Stomach smooth muscle (tissue), 2 donors: ENCODE data around the gene ARID1B.

Experiments
- H3K27ac ChIP-seq: one replicate; pipeline ENCODE4 v1.7.0; 2013; ENCODE audit warnings: mild to moderate bottlenecking, low read length, inconsistent platforms
- H3K27me3 ChIP-seq, 2 donors: one replicate each; pipeline ENCODE4 v1.7.0; 2013; ENCODE audit warnings: low read length in 2 of 2; ENCODE audit not compliant: insufficient read depth in 2 of 2, control insufficient read depth in 1 of 2
- H3K36me3 ChIP-seq, 2 donors: one replicate each; pipeline ENCODE4 v1.7.0; 2013; ENCODE audit warnings: low read length in 2 of 2; ENCODE audit not compliant: control insufficient read depth in 2 of 2, insufficient read depth in 2 of 2
- H3K4me1 ChIP-seq: one replicate; pipeline ENCODE4 v1.7.0; 2013; ENCODE audit warnings: low read length; ENCODE audit not compliant: control insufficient read depth, insufficient read depth
- H3K4me3 ChIP-seq, 2 donors: one replicate each; pipeline ENCODE4 v1.7.0; 2013; ENCODE audit warnings: low read length in 2 of 2
- H3K9ac ChIP-seq, 2 donors: one replicate each; pipeline ENCODE4 v1.7.0; 2013; ENCODE audit warnings: low read length in 2 of 2, mild to moderate bottlenecking in 1 of 2
- H3K9me3 ChIP-seq, 2 donors: one replicate each; pipeline ENCODE4 v1.7.0; 2013; ENCODE audit warnings: low read length in 2 of 2; ENCODE audit not compliant: control insufficient read depth in 2 of 2
- donor health status: healthy.
- donor health status: Pancreatic carcinoma.

ARID1B gene

DNA sequence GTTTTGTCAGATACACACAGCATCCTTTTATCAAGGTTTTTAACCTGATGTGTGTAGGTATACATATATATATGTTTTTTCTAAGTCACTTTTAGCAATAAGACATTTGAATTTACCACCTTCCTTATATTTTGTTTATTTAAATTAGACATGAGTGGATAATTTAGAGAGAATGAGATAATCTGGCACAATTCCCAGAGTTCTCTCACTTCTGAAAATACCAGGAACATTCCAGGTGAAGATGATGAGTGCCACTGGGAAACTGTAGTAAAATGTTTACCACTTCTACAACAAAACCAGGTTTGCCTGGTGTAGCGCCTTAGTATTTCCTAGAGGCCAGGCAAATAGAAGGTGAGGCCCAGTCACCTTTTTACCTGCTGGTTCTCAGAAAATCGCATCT, 356.7 kb downstream of the ARID1B start:
- no peak overlapping the region for H3K4me3 ChIP-seq
- no peaks in the 10 kb centered on the region for H3K9me3 ChIP-seq
- H3K27ac ChIP-seq: no peak overlapping the region
- H3K36me3 ChIP-seq: peaks cover 7 to 11% of the 10 kb centered on the region in 2 donors
- no peaks in the 10 kb centered on the region for H3K27me3 ChIP-seq
- no peaks in the 10 kb centered on the region for H3K4me1 ChIP-seq
- H3K9ac ChIP-seq: peak overlapping the region in 1 of 2 donors; percentile 40

DNA sequence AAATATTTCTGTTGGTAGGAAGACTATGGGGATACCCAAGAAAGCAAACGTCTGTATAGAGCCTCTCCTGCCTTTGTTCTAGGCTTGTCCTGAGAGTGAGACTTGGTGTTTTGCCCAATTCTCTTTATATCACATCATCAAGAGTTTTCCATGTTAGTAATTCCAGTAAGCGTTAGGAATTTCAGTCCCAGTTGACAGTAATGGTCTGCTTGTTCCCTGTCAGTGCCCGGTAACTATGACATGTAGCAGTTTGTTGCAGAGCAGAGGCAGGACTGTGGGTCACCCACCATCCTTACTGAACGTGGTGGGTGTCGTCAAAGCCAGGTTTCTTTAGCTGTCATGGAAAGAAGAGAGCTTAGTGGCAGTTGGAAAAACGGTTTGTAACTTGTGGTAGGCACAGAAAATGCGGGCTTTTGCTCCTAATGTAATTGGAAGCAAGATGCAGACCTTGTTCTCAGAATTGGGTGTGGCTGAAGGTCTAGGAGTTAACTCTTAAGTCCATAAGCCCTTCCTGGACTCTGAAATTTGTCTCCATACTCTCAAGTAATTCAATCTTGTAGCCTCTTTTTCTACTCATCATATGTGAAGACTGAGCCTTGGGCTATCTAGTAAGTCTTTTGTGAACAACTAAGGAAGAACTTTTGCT, 357.3 kb downstream of the ARID1B start:
- Histone ChIP-seq H3K36me3 (peaks cover 7 to 11% of the 10 kb centered on the region in 2 donors), H3K27ac (no peak overlapping the region), H3K27me3 (no peaks in the 10 kb centered on the region), H3K4me3 (no peak overlapping the region), H3K9me3 (no peaks in the 10 kb centered on the region), H3K4me1 (no peaks in the 10 kb centered on the region), H3K9ac (no peak overlapping the region)

DNA sequence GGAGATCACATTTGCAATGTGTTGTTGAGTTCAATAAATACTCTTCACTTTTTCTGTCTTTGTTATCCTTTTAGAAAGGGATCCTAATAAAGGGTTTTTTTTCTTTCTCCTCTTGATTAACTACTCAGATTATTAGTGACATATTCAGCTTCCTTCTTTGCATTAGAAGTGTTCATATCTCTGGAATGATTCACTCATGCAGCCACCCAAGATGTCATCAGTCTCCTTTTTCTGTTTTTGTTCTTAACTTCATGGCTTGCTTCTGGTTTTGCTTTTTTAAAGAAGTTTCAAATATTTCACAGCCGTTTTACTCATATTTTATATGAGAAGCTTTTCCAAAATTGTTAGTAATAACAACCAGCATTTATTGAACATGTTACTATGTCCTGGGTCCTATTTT, 358.5 kb downstream of the ARID1B start:
- no peak overlapping the region for H3K9ac ChIP-seq
- H3K36me3 ChIP-seq: peaks cover 11 to 15% of the 10 kb centered on the region in 2 donors
- no peak overlapping the region for H3K4me3 ChIP-seq
- H3K9me3 ChIP-seq: no peaks in the 10 kb centered on the region
- no peak overlapping the region for H3K27ac ChIP-seq
- no peaks in the 10 kb centered on the region for H3K27me3 ChIP-seq
- no peaks in the 10 kb centered on the region for H3K4me1 ChIP-seq

DNA sequence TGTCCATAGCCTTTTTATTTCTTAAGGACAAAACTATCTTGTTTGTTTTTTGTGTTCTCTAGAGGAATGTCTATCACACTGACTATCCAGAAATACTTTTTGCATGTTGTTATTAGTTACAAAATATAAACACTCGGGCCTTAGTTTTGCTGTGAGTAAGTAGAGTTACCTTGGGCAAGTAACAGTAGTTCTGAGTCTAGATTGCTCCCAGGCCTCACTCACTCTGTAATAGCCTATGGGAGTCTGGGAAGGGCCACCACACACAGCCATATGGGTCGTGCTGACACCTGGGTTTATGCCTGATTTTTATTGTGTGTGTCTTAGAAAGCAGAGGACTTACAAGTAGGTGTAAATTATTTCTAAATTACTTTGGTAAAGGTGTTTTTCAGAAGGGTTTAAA, 360.3 kb downstream of the ARID1B start:
- H3K4me1 ChIP-seq: no peaks in the 10 kb centered on the region
- no peaks in the 10 kb centered on the region for H3K27me3 ChIP-seq
- H3K9me3 ChIP-seq: no peaks in the 10 kb centered on the region
- H3K9ac ChIP-seq: no peak overlapping the region
- no peak overlapping the region for H3K4me3 ChIP-seq
- H3K36me3 ChIP-seq: peaks cover 15% of the 10 kb centered on the region in 2 donors
- H3K27ac ChIP-seq: no peak overlapping the region

DNA sequence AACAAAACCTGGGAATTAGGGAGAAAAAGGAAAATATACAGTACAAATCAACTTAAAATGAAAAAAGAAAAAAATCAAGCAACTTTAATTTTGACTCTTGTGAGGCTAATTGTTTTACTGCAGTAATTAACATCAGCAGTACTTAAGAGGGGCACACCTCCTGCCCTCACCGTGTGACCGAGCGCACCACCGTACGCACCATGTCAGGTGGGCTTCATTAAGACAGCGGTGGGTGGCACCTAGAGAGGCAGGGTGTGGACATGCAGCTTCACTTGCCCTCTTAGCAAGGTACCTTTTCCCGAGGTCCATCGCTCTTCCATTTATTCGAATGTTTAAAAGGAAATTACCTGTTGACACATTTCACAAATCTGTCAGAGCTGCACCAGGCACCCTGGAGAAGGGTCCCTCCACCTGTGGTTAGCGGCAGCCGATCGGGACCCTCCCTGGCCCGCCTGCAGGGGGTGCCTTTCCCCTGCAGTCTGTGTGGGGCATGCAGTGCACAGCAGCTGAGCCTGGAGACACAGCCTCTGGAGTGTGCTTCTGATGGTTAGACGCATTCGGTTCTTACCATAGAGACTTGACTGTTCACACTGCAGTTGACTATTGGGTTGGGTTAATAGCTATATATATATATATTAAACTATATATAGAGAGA, 362.0 kb downstream of the ARID1B start:
- no peak overlapping the region for H3K4me3 ChIP-seq
- H3K36me3 ChIP-seq: peaks cover 8 to 9% of the 10 kb centered on the region in 2 donors
- H3K27ac ChIP-seq: no peak overlapping the region
- no peak overlapping the region for H3K9ac ChIP-seq
- no peaks in the 10 kb centered on the region for H3K9me3 ChIP-seq
- peaks cover 9% of the 10 kb centered on the region for H3K4me1 ChIP-seq
- H3K27me3 ChIP-seq: no peaks in the 10 kb centered on the region

DNA sequence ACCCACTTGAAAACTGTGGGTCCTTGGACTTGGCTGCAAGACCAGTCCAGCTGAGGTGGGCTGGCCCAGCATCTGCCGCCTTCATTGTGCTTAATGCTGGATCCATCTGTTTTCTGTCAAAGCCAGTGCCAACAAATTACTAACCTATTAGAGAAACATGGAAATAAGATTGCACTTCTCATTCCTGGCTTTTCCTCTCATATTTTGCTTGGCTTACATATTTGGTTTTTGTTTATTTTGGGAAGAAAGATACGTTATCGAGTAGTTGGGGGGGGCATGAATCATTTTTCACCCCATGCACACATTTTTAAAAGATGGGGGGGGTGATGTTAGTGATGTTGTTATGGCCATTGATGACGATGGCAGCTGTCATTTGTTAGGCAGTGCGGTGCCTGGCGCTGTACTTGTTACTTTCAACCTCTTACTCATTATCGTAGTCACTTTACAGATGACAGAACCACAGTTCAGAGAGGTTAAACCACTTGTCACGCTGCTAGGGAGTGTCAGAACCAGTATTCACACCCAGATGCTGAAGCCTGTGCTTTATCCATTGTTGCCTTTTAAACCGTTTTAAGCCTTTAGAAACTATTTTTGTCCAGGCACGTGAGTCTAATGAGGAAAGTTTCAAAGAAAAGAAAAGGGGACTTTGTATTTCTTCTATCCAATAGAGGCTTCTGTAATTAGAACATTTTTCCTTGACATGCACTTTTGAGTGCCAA, 366.2 kb downstream of the ARID1B start:
- peaks cover 6 to 8% of the 10 kb centered on the region in 2 donors for H3K36me3 ChIP-seq

DNA sequence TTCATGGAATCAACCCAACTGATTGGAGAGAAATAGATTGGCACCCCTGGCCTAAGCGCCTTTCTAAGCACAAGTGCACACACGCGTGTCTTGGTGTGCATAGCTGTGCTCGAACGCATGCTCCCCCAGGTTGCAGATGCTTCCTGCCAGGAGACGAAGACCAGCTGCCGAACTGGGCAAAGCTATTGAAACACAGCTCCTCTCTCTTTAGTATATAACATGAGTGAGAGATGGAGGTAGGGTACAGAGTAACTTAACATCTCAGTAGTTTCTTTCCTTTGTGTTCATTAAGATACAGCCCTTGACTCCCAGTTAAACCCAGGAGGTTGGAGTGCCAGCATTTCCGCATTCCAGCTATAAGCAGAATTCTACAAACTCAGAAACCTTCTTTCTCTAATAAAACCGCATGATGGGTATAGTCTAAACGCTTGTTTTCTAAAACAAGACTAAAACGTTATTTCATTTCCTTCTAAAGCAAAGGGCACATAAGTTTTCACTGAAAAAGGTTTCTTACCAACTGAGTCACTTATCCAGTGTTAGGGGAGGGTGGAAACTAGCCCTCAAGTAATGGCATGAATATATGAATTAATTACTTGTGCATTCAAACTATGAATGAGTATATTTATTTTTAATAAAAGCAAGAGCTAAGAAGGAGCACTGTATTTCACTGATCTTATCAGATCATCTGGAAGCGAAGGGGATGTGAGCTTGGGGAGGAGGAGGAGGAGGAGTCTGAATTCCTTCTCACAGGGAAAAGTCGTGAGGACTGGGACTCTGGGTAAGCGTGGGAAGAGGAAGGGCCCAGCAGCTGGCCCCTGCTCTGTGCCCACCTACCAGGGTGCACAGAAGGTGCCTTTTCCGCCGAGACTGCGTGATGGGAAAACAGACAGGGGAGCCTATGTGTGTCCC, 367.0 kb downstream of the ARID1B start:
- peaks cover 9 to 11% of the 10 kb centered on the region in 2 donors for H3K36me3 ChIP-seq
- H3K4me1 ChIP-seq: peaks cover 38% of the 10 kb centered on the region
- no peaks in the 10 kb centered on the region for H3K9me3 ChIP-seq
- H3K27me3 ChIP-seq: no peaks in the 10 kb centered on the region
- no peak overlapping the region for H3K9ac ChIP-seq
- H3K4me3 ChIP-seq: peak overlapping the region in 1 of 2 donors; percentile 0
- H3K27ac ChIP-seq: peak overlapping the region; percentile 18

More for the DNA sequence above, 366.2 kb downstream of the ARID1B start:
- Histone ChIP-seq H3K4me3 (peak overlapping the region in 1 of 2 donors; percentile 0), H3K4me1 (peaks cover 30% of the 10 kb centered on the region), H3K27ac (peak overlapping the region; percentile 18), H3K9me3 (no peaks in the 10 kb centered on the region), H3K9ac (no peak overlapping the region), H3K27me3 (no peaks in the 10 kb centered on the region)

DNA sequence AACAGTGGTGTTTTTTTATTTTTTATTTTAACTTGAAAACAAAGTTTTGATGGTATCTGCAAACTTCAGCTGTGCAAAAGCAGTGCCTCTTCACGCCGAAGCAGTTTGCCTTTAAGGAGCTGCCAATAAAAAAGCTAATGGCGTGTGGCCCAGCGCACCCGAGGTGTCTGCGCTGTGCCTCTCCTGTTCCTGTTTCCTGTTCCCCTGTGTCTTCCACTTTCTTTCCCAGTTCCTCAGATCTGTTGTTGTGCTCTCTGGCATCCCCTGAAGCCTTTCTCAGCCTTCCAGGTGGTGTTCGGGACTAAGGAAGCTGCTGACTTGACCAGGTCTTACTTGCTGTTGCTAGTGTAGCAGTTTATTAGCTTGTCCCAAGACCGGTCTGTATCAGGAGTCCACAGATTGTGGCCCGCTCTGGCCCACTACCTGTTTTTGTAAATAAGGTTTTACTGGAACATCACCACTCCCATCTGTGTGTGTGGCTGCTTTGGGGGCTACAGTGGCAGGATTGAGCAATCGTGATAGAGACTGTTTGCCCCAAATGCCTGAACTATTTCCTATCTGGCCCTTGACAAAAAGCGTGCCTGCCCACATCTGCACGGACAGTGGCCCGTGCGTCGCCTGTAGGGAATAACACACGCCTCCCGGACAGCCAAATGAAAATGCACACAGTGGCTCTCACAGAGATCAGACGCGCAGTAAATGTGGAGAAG, 367.8 kb downstream of the ARID1B start:
- Histone ChIP-seq H3K4me1 (peaks cover 39% of the 10 kb centered on the region), H3K9ac (no peak overlapping the region), H3K27ac (no peak overlapping the region), H3K4me3 (no peak overlapping the region), H3K9me3 (no peaks in the 10 kb centered on the region), H3K36me3 (peaks cover 9 to 12% of the 10 kb centered on the region in 2 donors), H3K27me3 (no peaks in the 10 kb centered on the region)

DNA sequence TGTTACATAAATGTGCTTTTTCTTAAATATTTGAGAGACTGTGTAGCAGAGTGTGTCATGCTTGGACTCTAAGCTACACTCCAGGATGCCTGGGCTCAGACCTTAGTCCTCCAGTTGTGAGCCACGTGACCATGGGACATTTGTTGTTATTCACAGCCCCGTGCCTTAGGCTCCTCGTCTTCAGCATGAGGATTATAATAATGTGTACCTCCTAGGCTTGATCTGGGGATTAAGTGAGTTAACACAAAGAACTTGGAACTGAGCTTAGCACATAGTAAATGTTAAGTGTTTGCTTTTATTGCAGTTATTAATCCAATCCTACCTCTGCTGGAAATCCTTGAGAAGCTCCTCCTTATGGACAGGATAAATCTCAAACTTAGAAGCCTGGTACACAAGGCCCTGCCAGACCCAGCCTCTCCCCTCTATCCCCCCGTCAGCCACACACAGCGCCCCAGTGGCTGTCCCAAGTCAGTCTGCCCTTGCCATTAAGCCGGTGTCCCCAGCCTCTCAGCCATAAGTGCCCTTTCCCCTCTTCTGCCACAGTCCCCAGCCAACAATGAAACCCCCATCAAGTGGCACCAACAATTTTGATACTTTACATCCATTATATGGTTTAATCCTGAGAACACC, 368.6 kb downstream of the ARID1B start:
- Histone ChIP-seq H3K9ac (no peak overlapping the region), H3K4me3 (no peak overlapping the region), H3K27me3 (no peaks in the 10 kb centered on the region), H3K36me3 (peaks cover 5 to 8% of the 10 kb centered on the region in 2 donors), H3K4me1 (peaks cover 39% of the 10 kb centered on the region), H3K27ac (no peak overlapping the region), H3K9me3 (no peaks in the 10 kb centered on the region)
